Stimulated activated CD4-positive, alpha-beta T cell treated with anti-CD3 and anti-CD28 coated beads, Interleukin-2, amount 100 ng/mL, for 24 hours (primary cell): ENCODE measurements around the gene TLCD3B.

Experiments used
- DNase-seq, 2 donors: peaks; one replicate each; pipeline ENCODE4 v3.0.0-alpha.2; 2020

The TLCD3B gene

GRCh38 chr16:30003670-30004423 lies 27.2 kb downstream of the TLCD3B start:
- DNase-seq, result no peak

GRCh38 chr16:30002614-30003346 lies 28.3 kb downstream of the TLCD3B start:
- DNase-seq, result no peak

GRCh38 chr16:30000735-30001631 lies 30.1 kb downstream of the TLCD3B start:
- DNase-seq, result no peak

GRCh38 chr16:29999605-30000004 lies 31.5 kb downstream of the TLCD3B start:
- DNase-seq, result no peak

GRCh38 chr16:29996766-29997250 lies 34.3 kb downstream of the TLCD3B start:
- DNase-seq, result no peak

- peak; percentile 99 to 100 for DNase-seq
Measured at GRCh38 chr16:29995911-29996765, 34.9 kb downstream of the TLCD3B start, which contains the start of gene INO80E. INO80E (plus strand) TSS chr16:29996241; CDS start chr16:29996311, 70 bp downstream.

- peak; percentile 88 to 89 for DNase-seq
Measured at GRCh38 chr16:29995324-29995910, 35.7 kb downstream of the TLCD3B start, which contains the start of gene HIRIP3. HIRIP3 (minus strand) TSS chr16:29995617; CDS start chr16:29995605, 12 bp downstream.

- DNase-seq, result peak; percentile 77 to 84
Measured at GRCh38 chr16:29994600-29995323, 36.3 kb downstream of the TLCD3B start.

- no peak for DNase-seq
Measured at GRCh38 chr16:29993903-29994599, 37.0 kb downstream of the TLCD3B start.

GRCh38 chr16:29993191-29993902 lies 37.7 kb downstream of the TLCD3B start:
- no peak for DNase-seq

- DNase-seq, result no peak
Measured at GRCh38 chr16:29992344-29992967, 38.6 kb downstream of the TLCD3B start.

- DNase-seq, result no peak
Measured at GRCh38 chr16:29991571-29991904, 39.5 kb downstream of the TLCD3B start.

- no peak for DNase-seq
Measured at GRCh38 chr16:29990883-29991570, 40.0 kb downstream of the TLCD3B start.

GRCh38 chr16:29990034-29990433 lies 41.0 kb downstream of the TLCD3B start:
- DNase-seq, result no peak

GRCh38 chr16:29989111-29989858 lies 41.8 kb downstream of the TLCD3B start:
- DNase-seq, result no peak

- DNase-seq, result no peak
Measured at GRCh38 chr16:29988346-29989075, 42.6 kb downstream of the TLCD3B start.
